Ectodermal cell (in vitro differentiated cells): ENCODE measurements around the gene ZBTB26. TPM values are rescaled to one million over a fixed set of nuclear protein-coding genes. Genes with fewer than 3 reads are reported as not detected.

Experiments used
- H3K27ac ChIP-seq: 2 replicates; pipeline ENCODE4 v1.7.0; 2013; ENCODE audit warnings: mild to moderate bottlenecking, low read depth, low read length; ENCODE audit not compliant: insufficient read depth, poor library complexity, severe bottlenecking
- H3K27me3 ChIP-seq: 2 replicates; pipeline ENCODE4 v1.7.0; 2013; ENCODE audit warnings: mild to moderate bottlenecking, low read length; ENCODE audit not compliant: insufficient read depth, control insufficient read depth, poor library complexity, severe bottlenecking
- H3K36me3 ChIP-seq: one replicate; pipeline ENCODE4 v1.7.0; 2013; ENCODE audit warnings: low read length; ENCODE audit not compliant: control insufficient read depth, insufficient read depth
- H3K4me1 ChIP-seq: one replicate; pipeline ENCODE4 v1.7.0; 2013; ENCODE audit warnings: low read length; ENCODE audit not compliant: control insufficient read depth, insufficient read depth
- H3K4me3 ChIP-seq: 2 replicates; pipeline ENCODE4 v1.7.0; 2013; ENCODE audit warnings: low read depth, low read length, control low read depth; ENCODE audit not compliant: insufficient read depth
- H3K9me3 ChIP-seq: 2 replicates; pipeline ENCODE4 v1.7.0; 2013; ENCODE audit warnings: mild to moderate bottlenecking, low read length, moderate library complexity; ENCODE audit not compliant: control insufficient read depth
- WGBS, 2 experiments: methylation state at CpG; one replicate each; pipeline ENCODE4 v1.1.7; 2013; ENCODE audit warnings: missing lambda C conversion rate in 2 of 2; 5-methylcytosine and 5-hydroxymethylcytosine counted together
- polyA plus RNA-seq, 4 experiments: library from polyadenylated mRNA; stranded (reverse); fragments of 50-300 nt; gene quantifications; one replicate each; pipeline ENCODE4 v1.2.3, GENCODE V29; 2013

ZBTB26 gene
- polyA plus RNA-seq (2013, experiment 1 of 4), result 16.0 TPM
- 16.6 TPM for polyA plus RNA-seq (2013, experiment 2 of 4)
- polyA plus RNA-seq (2013, experiment 3 of 4), result 13.3 TPM
- 14.8 TPM for polyA plus RNA-seq (2013, experiment 4 of 4)

DNA sequence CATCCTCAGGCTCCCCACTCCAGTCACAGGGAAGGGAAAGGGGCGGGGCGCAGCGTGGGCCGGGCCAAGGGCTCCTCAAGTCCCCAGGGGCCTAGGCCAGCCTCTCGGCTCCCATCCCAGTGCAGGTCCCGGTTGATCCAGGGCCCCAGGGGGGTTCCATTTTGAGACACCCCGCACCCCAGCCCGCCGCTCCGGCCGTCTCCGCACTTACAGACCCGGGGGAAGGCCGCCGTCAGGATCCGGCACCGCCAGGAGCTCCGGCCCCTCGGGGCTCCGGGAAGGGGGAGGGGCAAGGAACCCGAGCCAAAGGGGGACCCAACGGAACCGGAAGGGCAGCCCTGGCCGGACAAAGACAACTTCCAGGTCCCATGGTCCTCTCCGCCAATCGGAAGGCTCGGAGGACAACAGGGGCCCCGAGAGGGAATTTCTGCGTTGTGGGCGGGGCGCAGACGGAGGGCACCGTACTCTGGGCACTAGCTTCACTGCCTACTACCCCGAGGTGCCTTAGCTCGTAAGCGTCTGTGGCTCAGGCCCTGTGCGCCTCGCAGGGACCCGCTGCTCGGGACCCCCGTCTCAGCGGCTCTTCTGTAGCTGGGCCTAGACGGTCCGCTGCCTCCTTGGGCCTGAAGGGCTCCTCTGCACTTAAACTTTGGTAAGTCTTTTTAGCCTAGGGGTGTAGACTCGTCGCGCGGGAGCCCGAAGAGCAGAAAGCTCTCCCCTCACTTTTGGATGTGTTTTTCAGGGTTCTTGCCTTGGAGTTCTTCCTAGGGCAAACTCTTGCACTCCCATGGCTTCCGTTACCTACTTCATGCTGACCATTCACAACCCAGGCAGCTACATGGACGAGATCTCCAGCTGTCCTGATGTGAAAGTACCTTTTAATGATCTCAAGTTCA is at the start of gene ZBTB26:
TSS of gene ZBTB26 (minus strand) at position 287 of the 896 bp plus-strand sequence. CDS start 11,578 bp downstream, outside the sequence.
- Histone ChIP-seq H3K4me3 (peak within 1 kb of the TSS; percentile 92), H3K27ac (peak within 1 kb of the TSS; percentile 74)
- 0% methylated on average over 51 of the region's 51 CpGs for WGBS, 2 experiments

GRCh38 chr9:122978601-122979000 is 47.3 kb upstream of the ZBTB26 start:
- H3K4me3 ChIP-seq, result no peak overlapping the region
- 50% methylated on average over 2 of the region's 2 CpGs; no CpG with 5 or more reads in 1 of the 2 experiments for WGBS, 2 experiments
- H3K9me3 ChIP-seq, result no peaks in the 10 kb centered on the region
- peaks cover 4% of the 10 kb centered on the region for H3K36me3 ChIP-seq
- no peak overlapping the region for H3K27ac ChIP-seq
- H3K4me1 ChIP-seq, result no peaks in the 10 kb centered on the region
- no peaks in the 10 kb centered on the region for H3K27me3 ChIP-seq

More for the DNA sequence above, at the start of gene ZBTB26:
- H3K27me3 ChIP-seq, result no peaks in the 10 kb centered on the region
- peaks cover 11% of the 10 kb centered on the region for H3K4me1 ChIP-seq
- no peaks in the 10 kb centered on the region for H3K36me3 ChIP-seq
- H3K9me3 ChIP-seq, result no peaks in the 10 kb centered on the region

GRCh38 chr9:122975196-122975595 is 43.9 kb upstream of the ZBTB26 start:
- Histone ChIP-seq H3K9me3 (no peaks in the 10 kb centered on the region), H3K36me3 (peaks cover 14% of the 10 kb centered on the region), H3K4me3 (no peak overlapping the region), H3K27me3 (no peaks in the 10 kb centered on the region), H3K27ac (no peak overlapping the region), H3K4me1 (no peaks in the 10 kb centered on the region)
- 94% methylated on average over 2 of the region's 2 CpGs for WGBS, 2 experiments

GRCh38 chr9:122961139-122961538 is 29.8 kb upstream of the ZBTB26 start:
- H3K27ac ChIP-seq, result no peak overlapping the region
- peaks cover 17% of the 10 kb centered on the region for H3K36me3 ChIP-seq
- H3K27me3 ChIP-seq, result no peaks in the 10 kb centered on the region
- no peaks in the 10 kb centered on the region for H3K9me3 ChIP-seq
- no peak overlapping the region for H3K4me3 ChIP-seq
- no peaks in the 10 kb centered on the region for H3K4me1 ChIP-seq
- 83 to 92% methylated on average over 1 of the region's 1 CpG for WGBS, 2 experiments

GRCh38 chr9:122955961-122956360 is 24.6 kb upstream of the ZBTB26 start:
- no peaks in the 10 kb centered on the region for H3K4me1 ChIP-seq
- H3K4me3 ChIP-seq, result no peak overlapping the region
- H3K9me3 ChIP-seq, result no peaks in the 10 kb centered on the region

GRCh38 chr9:122954253-122954691 is 23.0 kb upstream of the ZBTB26 start:
- Histone ChIP-seq H3K4me3 (no peak overlapping the region), H3K4me1 (no peaks in the 10 kb centered on the region), H3K9me3 (no peaks in the 10 kb centered on the region), H3K27me3 (no peaks in the 10 kb centered on the region), H3K27ac (no peak overlapping the region), H3K36me3 (peaks cover 1% of the 10 kb centered on the region)

More at GRCh38 chr9:122955961-122956360, 24.6 kb upstream of the ZBTB26 start:
- Histone ChIP-seq H3K36me3 (peaks cover 13% of the 10 kb centered on the region), H3K27ac (no peak overlapping the region), H3K27me3 (no peaks in the 10 kb centered on the region)

GRCh38 chr9:122951056-122951455 is 19.7 kb upstream of the ZBTB26 start:
- peaks cover 3% of the 10 kb centered on the region for H3K4me1 ChIP-seq
- 86 to 100% methylated on average over 1 of the region's 1 CpG for WGBS, 2 experiments
- no peak overlapping the region for H3K4me3 ChIP-seq
- no peaks in the 10 kb centered on the region for H3K27me3 ChIP-seq
- H3K27ac ChIP-seq, result no peak overlapping the region
- no peaks in the 10 kb centered on the region for H3K36me3 ChIP-seq
- no peaks in the 10 kb centered on the region for H3K9me3 ChIP-seq

DNA sequence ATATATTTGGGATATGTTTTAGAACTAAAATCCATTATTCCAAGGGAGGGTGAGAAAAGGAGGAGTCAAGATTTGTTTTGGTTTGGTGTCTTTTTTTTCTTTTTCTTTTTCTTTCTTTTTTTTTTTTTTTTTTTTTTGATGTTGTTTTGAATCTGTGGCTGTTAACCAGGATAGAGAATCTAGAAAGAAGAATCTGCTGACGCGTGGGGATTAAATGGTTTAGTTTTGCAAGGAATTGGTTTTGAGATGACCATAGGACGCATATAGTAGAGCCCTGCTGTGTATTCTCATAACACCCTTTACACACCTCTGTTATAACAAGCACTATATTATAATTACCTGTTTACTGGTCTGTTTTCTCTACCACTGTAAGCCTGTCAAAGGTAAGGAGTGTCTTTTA is 19.0 kb upstream of the ZBTB26 start:
- H3K27ac ChIP-seq, result no peak overlapping the region
- H3K9me3 ChIP-seq, result no peaks in the 10 kb centered on the region
- H3K27me3 ChIP-seq, result no peaks in the 10 kb centered on the region
- no peak overlapping the region for H3K4me3 ChIP-seq
- no peaks in the 10 kb centered on the region for H3K36me3 ChIP-seq
- H3K4me1 ChIP-seq, result peaks cover 3% of the 10 kb centered on the region
- 98% methylated on average over 3 of the region's 3 CpGs; no CpG with 5 or more reads in 1 of the 2 experiments for WGBS, 2 experiments

DNA sequence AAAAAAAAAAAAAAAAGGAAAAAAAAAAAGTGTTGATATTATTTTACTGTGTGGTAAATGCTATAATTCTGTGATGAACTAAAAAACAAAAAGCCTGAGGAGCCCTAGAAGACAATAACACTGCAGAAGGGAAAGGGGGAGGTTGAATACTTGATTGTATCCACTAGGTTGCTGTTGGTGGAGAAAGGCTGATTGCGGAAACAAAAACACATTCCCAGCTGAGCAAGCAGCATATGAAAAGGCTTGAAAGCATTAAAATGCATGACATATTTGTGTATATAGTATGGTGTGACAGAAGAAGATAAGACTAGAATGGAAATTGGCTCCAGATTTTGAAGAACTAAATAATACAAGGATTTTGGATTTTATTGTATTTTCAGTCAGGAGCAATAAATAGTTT is 18.4 kb upstream of the ZBTB26 start:
- WGBS, 2 experiments, result 68 to 74% methylated on average over 1 of the region's 1 CpG
- Histone ChIP-seq H3K4me1 (peaks cover 3% of the 10 kb centered on the region), H3K9me3 (no peaks in the 10 kb centered on the region), H3K36me3 (no peaks in the 10 kb centered on the region), H3K27me3 (no peaks in the 10 kb centered on the region), H3K4me3 (no peak overlapping the region), H3K27ac (no peak overlapping the region)

GRCh38 chr9:122948313-122948712 is 17.0 kb upstream of the ZBTB26 start:
- no peak overlapping the region for H3K4me3 ChIP-seq
- no peaks in the 10 kb centered on the region for H3K9me3 ChIP-seq
- H3K4me1 ChIP-seq, result peaks cover 3% of the 10 kb centered on the region
- peaks cover 3% of the 10 kb centered on the region for H3K36me3 ChIP-seq
- no peak overlapping the region for H3K27ac ChIP-seq
- WGBS, 2 experiments, result 93 to 94% methylated on average over 3 of the region's 3 CpGs
- no peaks in the 10 kb centered on the region for H3K27me3 ChIP-seq
